ENCODE data around the gene TRIM10. TPM values are rescaled to one million over a fixed set of nuclear protein-coding genes. Genes with fewer than 3 reads are reported as not detected.

Gene TRIM10
- total RNA-seq, 1 donor from 2014 or later: not detected

DNA sequence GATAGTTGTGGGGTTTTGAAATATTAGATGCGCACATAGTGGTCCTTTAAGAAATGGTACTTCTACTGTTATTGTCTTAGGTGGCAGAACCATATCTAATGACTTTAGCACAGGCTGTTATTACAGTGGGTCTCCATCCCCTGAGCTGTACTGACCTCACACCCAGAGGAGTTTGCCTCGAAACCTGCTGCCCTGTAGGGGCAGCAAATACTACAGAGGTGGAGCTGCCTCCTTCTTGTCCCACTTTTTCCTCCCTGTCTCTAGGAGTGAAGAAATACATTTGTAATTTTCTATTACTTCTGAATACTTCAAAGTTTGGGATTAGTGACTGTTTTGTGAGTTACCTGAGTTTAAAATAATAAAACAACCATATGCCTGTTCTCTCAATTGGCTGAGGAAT, 56.4 kb downstream of the TRIM10 start:
- intact Hi-C loops (cut with DNase I): no loop called here
- no peak for ATAC-seq
- DNase-seq (ENCODE audit: missing footprints): no peak

DNA sequence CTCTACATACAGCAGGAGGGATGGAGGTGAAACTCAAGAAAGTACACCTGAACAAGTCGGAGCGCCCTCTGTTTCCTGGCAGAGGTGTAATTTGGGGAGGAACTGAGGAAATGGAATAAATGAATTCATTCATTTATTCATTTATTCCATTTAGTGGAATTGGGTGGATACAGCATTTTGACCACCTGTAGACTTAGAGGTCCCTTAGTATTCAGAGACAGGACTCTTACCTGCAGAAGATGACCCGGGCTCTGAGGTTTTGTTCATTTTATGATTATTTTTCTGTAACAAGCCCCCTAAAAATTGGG, 57.2 kb downstream of the TRIM10 start:
- no peak for ATAC-seq
- no peak for DNase-seq (ENCODE audit: missing footprints)
- intact Hi-C loops (cut with DNase I): loop anchor here (1.0 to 2.0 kb wide), 2 partner anchors 27 to 67 kb away; no protein-coding TSS in a partner anchor

DNA sequence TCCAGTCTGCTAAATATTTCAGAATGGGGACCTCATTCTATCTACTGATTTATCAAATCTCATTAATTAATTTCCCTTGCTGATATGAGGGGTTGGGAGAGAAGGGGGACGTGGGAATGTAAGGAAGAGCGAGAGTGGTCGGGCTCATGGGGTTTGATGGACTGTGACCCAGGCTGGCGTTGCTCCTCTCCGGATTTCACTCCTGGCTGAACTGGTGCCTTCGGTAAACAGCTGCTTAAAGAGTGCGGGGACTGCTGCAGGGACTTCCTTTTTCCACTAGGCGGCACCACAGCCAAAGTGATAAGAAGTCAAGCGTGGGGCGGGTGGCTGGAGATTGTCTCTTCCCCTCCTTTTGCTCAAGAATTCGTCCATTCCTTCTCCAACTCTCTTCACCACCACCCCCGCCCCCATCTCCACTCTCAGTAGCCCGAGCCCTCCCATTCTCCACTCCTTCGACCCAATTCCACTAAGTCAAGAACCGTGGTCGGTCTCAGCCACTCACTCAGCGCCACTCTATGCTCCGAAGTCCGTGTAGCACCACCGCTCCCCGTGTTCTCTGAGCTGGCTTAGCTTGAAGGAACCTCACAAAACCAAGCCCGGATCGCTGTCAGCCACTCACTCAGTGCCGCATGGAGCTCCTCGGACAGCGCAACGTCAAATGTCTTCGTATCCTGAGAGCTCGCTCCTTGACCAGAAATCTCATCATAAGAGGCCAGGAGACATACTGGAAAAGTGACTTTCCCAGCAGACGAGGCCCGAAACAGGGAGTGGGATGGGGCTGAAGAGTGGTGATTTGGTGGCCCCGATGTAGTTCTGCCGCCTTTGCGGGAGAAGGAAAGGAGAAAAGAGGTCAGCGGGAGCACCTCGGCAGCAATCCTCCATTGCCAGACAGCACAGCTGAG, 57.8 kb downstream of the TRIM10 start:
- ATAC-seq (peak; percentile 88), DNase-seq (ENCODE audit: missing footprints) (peak; percentile 89)
- intact Hi-C loops (cut with DNase I): loop anchor here (1.0 to 2.0 kb wide), 2 partner anchors 28 to 68 kb away; no protein-coding TSS in a partner anchor

DNA sequence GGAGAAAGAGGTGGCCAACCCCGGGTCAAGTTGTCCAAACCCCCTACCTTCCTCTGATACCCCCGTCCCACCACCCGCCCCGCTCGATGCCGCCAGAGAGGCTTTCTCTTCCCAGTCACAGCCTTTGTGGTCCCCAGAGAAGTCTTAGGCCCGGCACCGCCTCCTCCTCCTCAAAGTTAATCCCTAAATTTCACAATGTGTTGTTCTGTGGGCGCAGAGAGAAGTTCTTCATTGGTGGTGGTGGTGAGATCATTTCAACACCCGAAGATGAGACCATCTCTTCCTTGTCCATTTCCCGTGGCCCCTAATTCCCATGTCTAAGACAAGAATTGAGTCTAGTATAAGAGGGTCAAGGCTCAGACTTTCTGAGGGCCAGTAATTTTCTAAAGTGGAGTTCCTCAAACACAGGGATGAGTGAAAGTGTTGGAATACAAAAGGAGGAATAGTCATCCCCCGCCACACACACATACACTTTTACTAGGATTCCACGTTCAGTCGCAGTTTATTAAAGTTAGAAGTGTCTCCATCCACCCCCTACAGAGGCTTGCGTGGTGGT, 58.5 kb downstream of the TRIM10 start:
- ATAC-seq (peak; percentile 18), DNase-seq (ENCODE audit: missing footprints) (no peak)
- intact Hi-C loops (cut with DNase I): loop anchor here (2.0 kb wide), 1 partner anchor 68 kb away; no protein-coding TSS in a partner anchor

Other genes starting within 250 kb of the TRIM10 start
- gene HLA-A, start 218.7 kb downstream of the TRIM10 start, total RNA-seq: 249 TPM
- 13.1 TPM for gene POLR1H, start 99.9 kb downstream of the TRIM10 start, total RNA-seq
- gene PPP1R11, start 94.0 kb downstream of the TRIM10 start, total RNA-seq: 44.3 TPM
- not detected for gene RNF39, start 85.4 kb downstream of the TRIM10 start, total RNA-seq
- gene TRIM31, start 48.1 kb downstream of the TRIM10 start, total RNA-seq: not detected
- not detected for gene TRIM40, start 25.1 kb downstream of the TRIM10 start, total RNA-seq
- gene TRIM15, start 2.3 kb upstream of the TRIM10 start, total RNA-seq: not detected
- 20.6 TPM for gene TRIM26, start 52.2 kb upstream of the TRIM10 start, total RNA-seq
- 8.3 TPM for gene TRIM39, start 165.7 kb upstream of the TRIM10 start, total RNA-seq
- 33.6 TPM for gene RPP21, start 183.9 kb upstream of the TRIM10 start, total RNA-seq

Data from Right ventricle myocardium inferior (tissue), 1 donor.